Fibroblast of skin of left biceps (primary cell): Measurements from ENCODE around the gene BMAL1.
"Not testable (repeated sequence)": the region's sequence is repeated elsewhere in the genome, so short reads cannot be mapped to it uniquely, and the experiment has no call there.

Source experiments
- DNase-seq, 2 experiments: peaks; one replicate each; pipeline ENCODE4 v3.0.0-alpha.2; 2013; ENCODE audit warnings: low read depth in 2 of 2

BMAL1 gene

GRCh38 chr11:13382751-13383150 lies 105.2 kb downstream of the BMAL1 start:
- no peak for DNase-seq

GRCh38 chr11:13384908-13385640 lies 107.5 kb downstream of the BMAL1 start:
- DNase-seq, result peak; percentile 15 to 21

GRCh38 chr11:13386567-13386966 lies 109.0 kb downstream of the BMAL1 start:
- no peak for DNase-seq

- DNase-seq, result no peak
Observed at GRCh38 chr11:13388741-13389140, 111.2 kb downstream of the BMAL1 start.

- DNase-seq, result no peak
Observed at GRCh38 chr11:13391217-13391616, 113.6 kb downstream of the BMAL1 start.

GRCh38 chr11:13398335-13398734 lies 120.7 kb downstream of the BMAL1 start:
- DNase-seq, result not testable (repeated sequence)

GRCh38 chr11:13405220-13405619 lies 127.6 kb downstream of the BMAL1 start:
- DNase-seq, result no peak

GRCh38 chr11:13415201-13415600 lies 137.6 kb downstream of the BMAL1 start:
- DNase-seq, result no peak

- DNase-seq, result no peak
Observed at GRCh38 chr11:13421561-13421960, 144.0 kb downstream of the BMAL1 start.

GRCh38 chr11:13423372-13423771 lies 145.8 kb downstream of the BMAL1 start:
- DNase-seq, result no peak

GRCh38 chr11:13427440-13427839 lies 149.8 kb downstream of the BMAL1 start:
- no peak for DNase-seq

- no peak for DNase-seq
Observed at GRCh38 chr11:13429288-13429687, 151.7 kb downstream of the BMAL1 start.

- DNase-seq, result no peak
Observed at GRCh38 chr11:13429836-13430235, 152.2 kb downstream of the BMAL1 start.

- no peak for DNase-seq
Observed at GRCh38 chr11:13433437-13433836, 155.8 kb downstream of the BMAL1 start.

GRCh38 chr11:13434247-13435205 lies 156.9 kb downstream of the BMAL1 start:
- DNase-seq, result no peak

- not testable (repeated sequence) for DNase-seq
Observed at GRCh38 chr11:13436836-13437235, 159.2 kb downstream of the BMAL1 start.
